Gastroesophageal sphincter (tissue), 3 donors: ENCODE results near the gene LRRC47.

ENCODE experiments used
- CTCF ChIP-seq, 4 experiments: fragments of 200-600 bp in 2 of 4; fragments of 450-650 bp in 2 of 4; sonication (generic) in 1 of 4; IDR thresholded peaks; one replicate each; pipeline ENCODE4 v1.5.1; 2017 to 2019; ENCODE audit warnings: antibody characterized with exemption in 4 of 4, mild to moderate bottlenecking in 2 of 4, moderate library complexity in 2 of 4
- POLR2A ChIP-seq, 2 donors: fragments of 450-650 bp; IDR thresholded peaks; one replicate each; pipeline ENCODE4 v1.6.1; 2017; ENCODE audit warnings: antibody characterized with exemption in 2 of 2, mild to moderate bottlenecking in 2 of 2, moderate library complexity in 1 of 2
- POLR2AphosphoS5 ChIP-seq: sonication (generic); formaldehyde crosslinking; IDR thresholded peaks from one replicate; pipeline ENCODE4 v1.6.1; 2017; ENCODE audit warnings: antibody characterized with exemption

- TF ChIP-seq POLR2AphosphoS5: no peak
- no peak for TF ChIP-seq CTCF (IDR thresholded peaks at IDR 0.05)
- TF ChIP-seq POLR2A (IDR thresholded peaks at IDR 0.05): no peak
Measured at GRCh38 chr1:3814065-3814464, 17.8 kb upstream of the LRRC47 start.
